ES-I3 (cell line): Measurements from ENCODE around the gene FMO2.

Experiments
- H3K36me3 ChIP-seq: 2 replicates; pipeline ENCODE4 v1.6.1; 2013; ENCODE audit warnings: mild to moderate bottlenecking, low read length, control low read depth, moderate library complexity; ENCODE audit not compliant: insufficient read depth
- H3K4me1 ChIP-seq: 2 replicates; pipeline ENCODE4 v1.6.1; 2013; ENCODE audit warnings: mild to moderate bottlenecking, control low read depth, low read length; ENCODE audit not compliant: insufficient read depth
- H3K9ac ChIP-seq: 2 replicates; pipeline ENCODE4 v1.6.1; 2013; ENCODE audit warnings: low read depth, mild to moderate bottlenecking, low read length, moderate library complexity
- H3K9me3 ChIP-seq: 2 replicates; pipeline ENCODE4 v1.6.1; 2013; ENCODE audit warnings: mild to moderate bottlenecking, low read length, moderate library complexity; ENCODE audit not compliant: control insufficient read depth, insufficient read depth

FMO2 gene

GRCh38 chr1:171185091-171185490 lies at the start of gene FMO2:
Gene FMO2, plus strand, starts transcription at chr1:171185300. Its CDS starts 414 bp downstream, at chr1:171185714.
- Histone ChIP-seq H3K4me1 (no peaks in the 10 kb centered on the region), H3K9ac (no peak within 1 kb of the TSS), H3K36me3 (no peaks in the 10 kb centered on the region), H3K9me3 (no peaks in the 10 kb centered on the region)

- Histone ChIP-seq H3K9ac (no peak overlapping the region), H3K36me3 (no peaks in the 10 kb centered on the region), H3K9me3 (no peaks in the 10 kb centered on the region), H3K4me1 (peaks cover 17% of the 10 kb centered on the region)
Measured at GRCh38 chr1:171137580-171137979, 47.5 kb upstream of the FMO2 start.

GRCh38 chr1:171138980-171139379 lies 46.1 kb upstream of the FMO2 start:
- H3K9ac ChIP-seq, result no peak overlapping the region
- no peaks in the 10 kb centered on the region for H3K9me3 ChIP-seq
- no peaks in the 10 kb centered on the region for H3K36me3 ChIP-seq
- H3K4me1 ChIP-seq, result peaks cover 22% of the 10 kb centered on the region

- Histone ChIP-seq H3K36me3 (no peaks in the 10 kb centered on the region), H3K9me3 (no peaks in the 10 kb centered on the region), H3K4me1 (peaks cover 22% of the 10 kb centered on the region), H3K9ac (no peak overlapping the region)
Measured at GRCh38 chr1:171139890-171140289, 45.2 kb upstream of the FMO2 start.

GRCh38 chr1:171140401-171140800 lies 44.7 kb upstream of the FMO2 start:
- no peak overlapping the region for H3K9ac ChIP-seq
- H3K4me1 ChIP-seq, result peaks cover 22% of the 10 kb centered on the region
- no peaks in the 10 kb centered on the region for H3K9me3 ChIP-seq
- no peaks in the 10 kb centered on the region for H3K36me3 ChIP-seq

- H3K9me3 ChIP-seq, result no peaks in the 10 kb centered on the region
- no peak overlapping the region for H3K9ac ChIP-seq
- H3K36me3 ChIP-seq, result no peaks in the 10 kb centered on the region
- peaks cover 22% of the 10 kb centered on the region for H3K4me1 ChIP-seq
Measured at GRCh38 chr1:171140956-171141687, 44.0 kb upstream of the FMO2 start.

- Histone ChIP-seq H3K9ac (no peak overlapping the region), H3K36me3 (no peaks in the 10 kb centered on the region), H3K4me1 (peaks cover 22% of the 10 kb centered on the region)
Measured at GRCh38 chr1:171141688-171142415, 43.2 kb upstream of the FMO2 start.

GRCh38 chr1:171142416-171143385 lies 42.4 kb upstream of the FMO2 start:
- Histone ChIP-seq H3K4me1 (peaks cover 15% of the 10 kb centered on the region), H3K9me3 (no peaks in the 10 kb centered on the region), H3K36me3 (no peaks in the 10 kb centered on the region), H3K9ac (no peak overlapping the region)

More at GRCh38 chr1:171141688-171142415, 43.2 kb upstream of the FMO2 start:
- no peaks in the 10 kb centered on the region for H3K9me3 ChIP-seq

GRCh38 chr1:171150156-171150555 lies 34.9 kb upstream of the FMO2 start:
- Histone ChIP-seq H3K36me3 (no peaks in the 10 kb centered on the region), H3K9ac (no peak overlapping the region), H3K4me1 (no peaks in the 10 kb centered on the region), H3K9me3 (no peaks in the 10 kb centered on the region)

- no peaks in the 10 kb centered on the region for H3K4me1 ChIP-seq
Measured at GRCh38 chr1:171152549-171152948, 32.6 kb upstream of the FMO2 start.

GRCh38 chr1:171155484-171155883 lies 29.6 kb upstream of the FMO2 start:
- Histone ChIP-seq H3K4me1 (no peaks in the 10 kb centered on the region), H3K9ac (no peak overlapping the region), H3K36me3 (no peaks in the 10 kb centered on the region), H3K9me3 (no peaks in the 10 kb centered on the region)

More at GRCh38 chr1:171152549-171152948, 32.6 kb upstream of the FMO2 start:
- Histone ChIP-seq H3K9me3 (no peaks in the 10 kb centered on the region), H3K9ac (no peak overlapping the region), H3K36me3 (no peaks in the 10 kb centered on the region)

GRCh38 chr1:171158096-171158495 lies 27.0 kb upstream of the FMO2 start:
- Histone ChIP-seq H3K36me3 (no peaks in the 10 kb centered on the region), H3K9me3 (no peaks in the 10 kb centered on the region), H3K4me1 (no peaks in the 10 kb centered on the region), H3K9ac (no peak overlapping the region)

GRCh38 chr1:171158551-171158950 lies 26.5 kb upstream of the FMO2 start:
- Histone ChIP-seq H3K9ac (no peak overlapping the region), H3K4me1 (no peaks in the 10 kb centered on the region), H3K36me3 (no peaks in the 10 kb centered on the region), H3K9me3 (no peaks in the 10 kb centered on the region)

GRCh38 chr1:171159148-171159547 lies 26.0 kb upstream of the FMO2 start:
- no peaks in the 10 kb centered on the region for H3K4me1 ChIP-seq
- H3K36me3 ChIP-seq, result no peaks in the 10 kb centered on the region
- H3K9me3 ChIP-seq, result no peaks in the 10 kb centered on the region
- H3K9ac ChIP-seq, result no peak overlapping the region
